GM18511 (cell line): ENCODE data around the gene MYH14.

Experiments
- ATAC-seq: cut with Tn5 transposase; IDR thresholded peaks from one replicate; pipeline ENCODE4 v1.9.1; 2021; ENCODE audit warnings: mild to moderate bottlenecking, moderate library complexity; ENCODE audit not compliant: unreplicated experiment

Gene MYH14

GRCh38 chr19:50358483-50359327 lies 155.3 kb downstream of the MYH14 start:
- peak; percentile 45 for ATAC-seq

GRCh38 chr19:50359328-50359818 lies 156.0 kb downstream of the MYH14 start:
- no peak for ATAC-seq
